GM12878 (cell line): ENCODE data around the gene TXNDC8. TPM values are rescaled to one million over a fixed set of nuclear protein-coding genes. Genes with fewer than 3 reads are reported as not detected.
A peak's percentile ranks its signal among the peaks of the same experiment; 100 is the strongest.

Experiments used
- CHD1 ChIP-seq: IDR thresholded peaks from 2 replicates; pipeline ENCODE4 v1.6.1; 2012; ENCODE audit warnings: low read depth, low read length, improper control_type of control experiment
- FOXM1 ChIP-seq: IDR thresholded peaks from 2 replicates; pipeline ENCODE4 v1.6.1; 2012; ENCODE audit warnings: low read depth, mild to moderate bottlenecking, inconsistent platforms, low read length, moderate library complexity
- HDAC2 ChIP-seq: fragments of 200-600 bp; sonication (generic); IDR thresholded peaks from 2 replicates; pipeline ENCODE4 v1.6.1; 2017
- HSF1 ChIP-seq: fragments of 150-350 bp; IDR thresholded peaks from 2 replicates; pipeline ENCODE4 v1.6.1; 2014; ENCODE audit warnings: mild to moderate bottlenecking, low read depth, low read length
- IRF4 ChIP-seq: IDR thresholded peaks from 2 replicates; pipeline ENCODE4 v1.6.1; 2011; ENCODE audit warnings: low read depth, low read length
- JUNB ChIP-seq: IDR thresholded peaks from 2 replicates; pipeline ENCODE4 v1.6.1; 2016; ENCODE audit warnings: antibody characterized with exemption, mild to moderate bottlenecking
- KLF5 ChIP-seq: fragments of 450-650 bp; IDR thresholded peaks from 2 replicates; pipeline ENCODE4 v1.6.1; 2014; ENCODE audit warnings: mild to moderate bottlenecking; ENCODE audit not compliant: partially characterized antibody
- MAX ChIP-seq: IDR thresholded peaks from 2 replicates; pipeline ENCODE4 v1.6.1; 2012; ENCODE audit warnings: low read depth, low read length, improper control_type of control experiment
- NBN ChIP-seq: fragments of 450-650 bp; IDR thresholded peaks from 2 replicates; pipeline ENCODE4 v1.6.1; 2016
- PML ChIP-seq: IDR thresholded peaks from 2 replicates; pipeline ENCODE4 v1.6.1; 2012; ENCODE audit warnings: low read length, inconsistent platforms
- PRDM15 ChIP-seq: fragments of 450-650 bp; formaldehyde crosslinking; IDR thresholded peaks from 2 replicates; pipeline ENCODE4 v1.4.0; 2020; ENCODE audit warnings: mild to moderate bottlenecking, moderate library complexity
- RAD51 ChIP-seq: fragments of 450-650 bp; IDR thresholded peaks from 2 replicates; pipeline ENCODE4 v1.6.1; 2016; ENCODE audit warnings: moderate library complexity, mild to moderate bottlenecking, inconsistent platforms
- REST ChIP-seq: IDR thresholded peaks from 2 replicates; pipeline ENCODE4 v1.6.1; 2012; ENCODE audit warnings: mild to moderate bottlenecking, low read depth, low read length
- RFX5 ChIP-seq: IDR thresholded peaks from 2 replicates; pipeline ENCODE4 v1.6.1; 2011; ENCODE audit warnings: low read depth, low read length, improper control_type of control experiment
- STAT3 ChIP-seq: IDR thresholded peaks from 2 replicates; pipeline ENCODE4 v1.6.1; 2011; ENCODE audit warnings: low read depth, low read length, improper control_type of control experiment
- TAF1 ChIP-seq: IDR thresholded peaks from 2 replicates; pipeline ENCODE4 v1.6.1; 2011; ENCODE audit warnings: mild to moderate bottlenecking, low read depth, low read length, borderline replicate concordance
- TARDBP ChIP-seq: IDR thresholded peaks from 2 replicates; pipeline ENCODE4 v1.6.1; 2016; ENCODE audit warnings: borderline replicate concordance
- TCF7 ChIP-seq: IDR thresholded peaks from 2 replicates; pipeline ENCODE4 v1.6.1; 2014; ENCODE audit warnings: antibody characterized with exemption, borderline replicate concordance
- ZNF687 ChIP-seq: fragments of 450-650 bp; IDR thresholded peaks from 2 replicates; pipeline ENCODE4 v1.6.1; 2017; ENCODE audit warnings: mild to moderate bottlenecking, moderate library complexity
- polyA plus RNA-seq, 11 experiments: library from polyadenylated mRNA; depleted of rRNA in 4 of 11; unstranded in 6 of 11; stranded (reverse) in 5 of 11; fragments of >200 nt; fragmentation: Nextera tagmentation in 4 of 11; fragmentation: Illumina TruSeq in 1 of 11; extraction: Ambion mirVana in 4 of 11; extraction: Trizol in 1 of 11; gene quantifications; 1 replicate in 1 of 11; 2 replicates in 10 of 11; pipeline versions ENCODE4 v1.2.1 to v1.2.3, GENCODE V29; 2011 to 2016; ENCODE audit warnings: inconsistent platforms in 2 of 11, missing spikeins in 2 of 11, low read depth in 1 of 11
- total RNA-seq, 4 experiments: library from RNA; depleted of rRNA in 3 of 4; stranded (reverse); fragments of >200 nt in 3 of 4; fragmentation: Illumina TruSeq in 1 of 4; extraction: Trizol in 1 of 4; gene quantifications; 2 replicates each; pipeline versions ENCODE4 v1.2.1 to v1.2.3, GENCODE V29; 2013 to 2021

Gene TXNDC8
- total and polyA plus RNA-seq, 10 of the 15 experiments (the other 5 are each of a cell fraction or from before 2014, with no cell fraction given) = not detected

- TF ChIP-seq RFX5 (no peak), CHD1 (no peak), HSF1 (no peak), REST (peak; percentile 44; the same call in 1 of the 2 replicates), HDAC2 (no peak), PRDM15 (CRISPR knock-in tag) (no peak), FOXM1 (no peak), TARDBP (no peak), PML (peak; percentile 95), IRF4 (no peak), NBN (peak; percentile 48; the same call in 1 of the 2 replicates), TAF1 (peak; percentile 97), TCF7 (no peak), MAX (peak; percentile 37), JUNB (no peak), ZNF687 (peak; percentile 74), KLF5 (no peak), STAT3 (no peak), RAD51 (peak; percentile 78)
Measured at GRCh38 chr9:110256380-110257096, 81.1 kb downstream of the TXNDC8 start, which contains the start of gene TXN (continued).
